Measurements from ENCODE around the gene CYP3A4. TPM values are rescaled to one million over a fixed set of nuclear protein-coding genes. Genes with fewer than 3 reads are reported as not detected.
"Not testable (repeated sequence)": the region's sequence is repeated elsewhere in the genome, so short reads cannot be mapped to it uniquely, and the experiment has no call there.

The CYP3A4 gene
- total and polyA plus RNA-seq, 7 experiments from 2014 or later, result not detected

DNA sequence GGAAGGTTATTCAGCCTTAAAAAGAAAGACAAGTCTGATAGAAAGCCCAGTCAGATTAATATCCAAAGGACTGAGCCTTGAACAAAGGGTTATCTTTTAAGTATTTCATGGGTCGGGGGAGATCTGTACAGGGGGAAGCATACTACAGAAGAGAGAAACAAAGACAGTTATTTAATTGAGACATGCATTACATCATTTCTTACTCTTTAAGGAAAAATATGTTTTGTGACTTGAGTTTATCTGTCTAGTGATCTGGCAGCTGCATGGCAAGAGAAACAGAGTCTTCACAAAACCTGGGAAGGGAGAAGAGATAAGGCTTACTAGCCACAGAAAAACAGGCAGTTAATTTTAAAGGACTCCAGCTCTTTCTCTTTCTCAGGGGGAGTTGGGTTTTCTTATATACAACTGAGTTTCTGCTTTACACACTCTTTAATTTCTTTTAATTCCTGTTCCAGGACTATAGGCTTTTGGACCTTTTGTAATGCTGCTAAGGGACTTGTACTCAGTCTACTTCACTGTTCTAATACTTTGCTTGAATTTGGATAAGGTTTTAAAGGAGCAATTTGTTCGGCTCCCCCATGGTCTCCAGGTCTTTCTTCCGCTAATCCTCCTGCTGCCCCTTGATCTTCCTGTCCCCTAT lies 23.0 kb upstream of the CYP3A4 start:
- H3K4me1 ChIP-seq (ENCODE audit: control insufficient read depth in 2 of 2, insufficient read depth in 2 of 2, low read length in 2 of 2), result no peaks in the 10 kb centered on the region
- H3K27me3 Mint-ChIP-seq, result peaks cover 23 to 49% (median 34%) of the 10 kb centered on the region in 5 donors
- ATAC-seq, result no peak
- H3K9me3 ChIP-seq (ENCODE audit: control insufficient read depth in 2 of 3, low read length in 3 of 3), result no peaks in the 10 kb centered on the region
- H3K4me3 ChIP-seq (ENCODE audit: low read length), result no peak overlapping the region
- intact Hi-C loops (cut with micrococcal nuclease), result no loop called here
- no peak for DNase-seq
- no peak overlapping the region for H3K4me3 Mint-ChIP-seq
- no peak overlapping the region for H3K27ac ChIP-seq (ENCODE audit: low read depth, low read length)
- ChIA-PET CTCF (no interaction called here), POLR2A (no interaction called here)
- H3K27ac Mint-ChIP-seq, result no peak overlapping the region
- H3K9me3 Mint-ChIP-seq, result peaks cover 0 to 24% (median 8%) of the 10 kb centered on the region in 11 donors
- peaks cover 0 to 10% (median 7%) of the 10 kb centered on the region in 5 donors for H3K36me3 Mint-ChIP-seq
- H3K27me3 ChIP-seq (ENCODE audit: control insufficient read depth in 2 of 2, insufficient read depth in 2 of 2, low read length in 2 of 2), result no peaks in the 10 kb centered on the region
- no peaks in the 10 kb centered on the region for H3K4me1 Mint-ChIP-seq
- H3K36me3 ChIP-seq (ENCODE audit: control insufficient read depth in 2 of 3, insufficient read depth in 3 of 3, low read length in 3 of 3), result no peaks in the 10 kb centered on the region

DNA sequence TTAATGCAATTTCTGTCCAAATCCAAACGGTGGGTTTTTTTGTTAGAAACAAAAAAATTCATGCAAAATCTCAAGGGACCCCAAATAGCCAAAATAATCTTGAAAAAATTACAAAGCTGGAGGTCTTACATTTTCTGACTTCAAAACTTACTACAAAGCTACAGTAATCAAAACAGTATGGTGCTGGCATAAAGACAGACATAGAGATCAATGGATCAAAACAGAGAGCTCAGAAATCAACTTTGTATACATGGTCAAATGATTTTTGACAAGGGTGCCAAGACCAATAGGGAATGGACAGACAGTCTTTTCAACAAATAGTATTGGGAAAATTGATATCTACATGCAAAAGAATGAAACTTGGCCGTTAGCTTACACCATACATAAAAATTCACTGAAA lies 21.7 kb upstream of the CYP3A4 start:
- Mint-ChIP-seq H3K4me1 (no peaks in the 10 kb centered on the region), H3K36me3 (peaks cover 0 to 10% (median 7%) of the 10 kb centered on the region in 5 donors), H3K9me3 (peaks cover 0 to 24% (median 8%) of the 10 kb centered on the region in 11 donors), H3K27ac (no peak overlapping the region), H3K4me3 (no peak overlapping the region), H3K27me3 (peaks cover 30 to 51% (median 44%) of the 10 kb centered on the region in 5 donors)
- no peaks in the 10 kb centered on the region for H3K27me3 ChIP-seq (ENCODE audit: control insufficient read depth in 2 of 2, insufficient read depth in 2 of 2, low read length in 2 of 2)
- H3K4me3 ChIP-seq (ENCODE audit: low read length), result no peak overlapping the region
- DNase-seq (no peak), ATAC-seq (no peak)
- no peaks in the 10 kb centered on the region for H3K4me1 ChIP-seq (ENCODE audit: control insufficient read depth in 2 of 2, insufficient read depth in 2 of 2, low read length in 2 of 2)
- POLR2A ChIA-PET, result no interaction called here
- H3K36me3 ChIP-seq (ENCODE audit: control insufficient read depth in 2 of 3, insufficient read depth in 3 of 3, low read length in 3 of 3), result no peaks in the 10 kb centered on the region
- CTCF ChIA-PET, result no interaction called here
- H3K9me3 ChIP-seq (ENCODE audit: control insufficient read depth in 2 of 3, low read length in 3 of 3), result no peaks in the 10 kb centered on the region
- intact Hi-C loops (cut with micrococcal nuclease), result no loop called here
- no peak overlapping the region for H3K27ac ChIP-seq (ENCODE audit: low read depth, low read length)

DNA sequence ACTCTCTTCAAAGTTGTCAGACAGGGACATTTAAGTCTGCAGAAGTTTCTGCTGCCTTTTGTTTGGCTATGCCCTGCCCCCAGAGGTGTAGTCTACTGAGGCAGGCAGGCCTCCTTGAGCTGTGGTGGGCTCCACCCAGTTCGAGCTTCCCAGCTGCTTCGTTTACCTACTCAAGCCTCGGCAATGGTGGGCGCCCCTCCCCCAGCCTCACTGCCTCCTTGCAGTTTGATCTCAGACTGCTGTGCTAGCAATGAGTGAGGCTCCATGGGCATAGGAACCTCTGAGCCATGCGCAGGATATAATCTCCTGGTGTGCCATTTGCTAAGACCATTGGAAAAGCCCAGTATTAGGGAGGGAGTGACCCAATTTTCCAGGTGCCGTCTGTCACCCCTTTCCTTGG lies 19.1 kb upstream of the CYP3A4 start:
- H3K4me1 Mint-ChIP-seq; H3K27ac ChIP-seq (ENCODE audit: low read depth, low read length); H3K27me3 ChIP-seq (ENCODE audit: control insufficient read depth in 2 of 2, insufficient read depth in 2 of 2, low read length in 2 of 2); H3K27ac Mint-ChIP-seq; ATAC-seq; H3K4me3 Mint-ChIP-seq; H3K4me1 ChIP-seq (ENCODE audit: control insufficient read depth in 2 of 2, insufficient read depth in 2 of 2, low read length in 2 of 2); H3K9me3 ChIP-seq (ENCODE audit: control insufficient read depth in 2 of 3, low read length in 3 of 3); H3K4me3 ChIP-seq (ENCODE audit: low read length); intact Hi-C loops (cut with micrococcal nuclease); H3K36me3 ChIP-seq (ENCODE audit: control insufficient read depth in 2 of 3, insufficient read depth in 3 of 3, low read length in 3 of 3); POLR2A ChIA-PET; CTCF ChIA-PET; DNase-seq: not testable (repeated sequence)
- peaks cover 0 to 10% (median 7%) of the 10 kb centered on the region in 5 donors for H3K36me3 Mint-ChIP-seq
- peaks cover 29 to 47% (median 43%) of the 10 kb centered on the region in 5 donors for H3K27me3 Mint-ChIP-seq
- peaks cover 0 to 19% (median 8%) of the 10 kb centered on the region in 11 donors for H3K9me3 Mint-ChIP-seq

DNA sequence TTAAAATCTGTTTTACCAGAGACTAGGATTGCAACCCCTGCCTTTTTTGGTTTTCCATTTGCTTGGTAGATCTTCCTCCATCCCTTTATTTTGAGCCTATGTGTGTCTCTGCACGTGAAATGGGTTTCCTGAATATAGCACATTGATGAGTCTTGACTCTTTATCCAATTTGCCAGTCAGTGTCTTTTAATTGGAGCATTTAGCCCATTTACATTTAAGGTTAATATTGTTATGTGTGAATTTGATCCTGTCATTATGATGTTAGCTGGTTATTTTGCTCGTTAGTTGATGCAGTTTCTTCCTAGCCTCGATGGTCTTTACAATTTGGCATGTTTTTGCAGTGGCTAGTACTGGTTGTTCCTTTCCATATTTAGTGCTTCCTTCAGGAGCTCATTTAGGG lies 17.4 kb upstream of the CYP3A4 start:
- DNase-seq; POLR2A ChIA-PET; H3K36me3 ChIP-seq (ENCODE audit: control insufficient read depth in 2 of 3, insufficient read depth in 3 of 3, low read length in 3 of 3); H3K27ac ChIP-seq (ENCODE audit: low read depth, low read length); CTCF ChIA-PET; H3K4me1 ChIP-seq (ENCODE audit: control insufficient read depth in 2 of 2, insufficient read depth in 2 of 2, low read length in 2 of 2); ATAC-seq; H3K9me3 ChIP-seq (ENCODE audit: control insufficient read depth in 2 of 3, low read length in 3 of 3); H3K4me1 Mint-ChIP-seq; H3K4me3 Mint-ChIP-seq; H3K27me3 ChIP-seq (ENCODE audit: control insufficient read depth in 2 of 2, insufficient read depth in 2 of 2, low read length in 2 of 2); H3K27ac Mint-ChIP-seq; H3K4me3 ChIP-seq (ENCODE audit: low read length); intact Hi-C loops (cut with micrococcal nuclease): not testable (repeated sequence)
- peaks cover 0 to 19% (median 8%) of the 10 kb centered on the region in 11 donors for H3K9me3 Mint-ChIP-seq
- peaks cover 0 to 10% (median 7%) of the 10 kb centered on the region in 5 donors for H3K36me3 Mint-ChIP-seq
- H3K27me3 Mint-ChIP-seq, result peaks cover 25 to 39% (median 33%) of the 10 kb centered on the region in 5 donors

GRCh38 chr7:99798972-99799371 lies 15.0 kb upstream of the CYP3A4 start:
- no peak overlapping the region for H3K4me3 Mint-ChIP-seq
- Histone ChIP-seq H3K36me3 (ENCODE audit: control insufficient read depth in 2 of 3, insufficient read depth in 3 of 3, low read length in 3 of 3) (no peaks in the 10 kb centered on the region), H3K27ac (ENCODE audit: low read depth, low read length) (no peak overlapping the region), H3K4me1 (ENCODE audit: control insufficient read depth in 2 of 2, insufficient read depth in 2 of 2, low read length in 2 of 2) (no peaks in the 10 kb centered on the region), H3K27me3 (ENCODE audit: control insufficient read depth in 2 of 2, insufficient read depth in 2 of 2, low read length in 2 of 2) (no peaks in the 10 kb centered on the region), H3K4me3 (ENCODE audit: low read length) (no peak overlapping the region), H3K9me3 (ENCODE audit: control insufficient read depth in 2 of 3, low read length in 3 of 3) (no peaks in the 10 kb centered on the region)
- ATAC-seq, result no peak
- POLR2A ChIA-PET, result no interaction called here
- peaks cover 14 to 26% (median 20%) of the 10 kb centered on the region in 5 donors for H3K27me3 Mint-ChIP-seq
- H3K4me1 Mint-ChIP-seq, result no peaks in the 10 kb centered on the region
- intact Hi-C loops (cut with micrococcal nuclease), result no loop called here
- H3K27ac Mint-ChIP-seq, result no peak overlapping the region
- CTCF ChIA-PET, result no interaction called here
- peaks cover 0 to 6% (median 0%) of the 10 kb centered on the region in 11 donors for H3K9me3 Mint-ChIP-seq
- DNase-seq, result no peak
- H3K36me3 Mint-ChIP-seq, result no peaks in the 10 kb centered on the region

- POLR2A ChIA-PET; H3K36me3 Mint-ChIP-seq; DNase-seq; H3K4me3 ChIP-seq (ENCODE audit: low read length); H3K4me3 Mint-ChIP-seq; H3K9me3 ChIP-seq (ENCODE audit: control insufficient read depth in 2 of 3, low read length in 3 of 3); H3K4me1 Mint-ChIP-seq; H3K36me3 ChIP-seq (ENCODE audit: control insufficient read depth in 2 of 3, insufficient read depth in 3 of 3, low read length in 3 of 3); H3K27ac ChIP-seq (ENCODE audit: low read depth, low read length); H3K9me3 Mint-ChIP-seq; H3K4me1 ChIP-seq (ENCODE audit: control insufficient read depth in 2 of 2, insufficient read depth in 2 of 2, low read length in 2 of 2); H3K27me3 ChIP-seq (ENCODE audit: control insufficient read depth in 2 of 2, insufficient read depth in 2 of 2, low read length in 2 of 2); ATAC-seq; H3K27ac Mint-ChIP-seq; intact Hi-C loops (cut with micrococcal nuclease); CTCF ChIA-PET: not testable (repeated sequence)
- H3K27me3 Mint-ChIP-seq, result peaks cover 6 to 15% (median 7%) of the 10 kb centered on the region in 5 donors
These were observed 11.9 kb upstream of the CYP3A4 start for GRCh38 chr7:99795864-99796263.

All from naive thymus-derived CD4-positive, alpha-beta T cell (primary cell).